Ureter (tissue), 1 donor: ENCODE data around the gene RAB42. TPM values are rescaled to one million over a fixed set of nuclear protein-coding genes. Genes with fewer than 3 reads are reported as not detected.
A peak's percentile ranks its signal among the peaks of the same experiment; 100 is the strongest.
"Not testable (repeated sequence)": the region's sequence is repeated elsewhere in the genome, so short reads cannot be mapped to it uniquely, and the experiment has no call there.

Experiments used
- DNase-seq: peaks from one replicate; pipeline ENCODE4 v3.0.0-alpha.2; 2020; ENCODE audit warnings: low spot score
- total RNA-seq: library from RNA; stranded (reverse); gene quantifications from one replicate; pipeline ENCODE4 v1.2.4, GENCODE V29; 2023
- donor health status: DM: yes; HTN: yes; CAD: no.

RAB42 gene
- total RNA-seq, 1 donor from 2014 or later: 1.9 TPM

DNA sequence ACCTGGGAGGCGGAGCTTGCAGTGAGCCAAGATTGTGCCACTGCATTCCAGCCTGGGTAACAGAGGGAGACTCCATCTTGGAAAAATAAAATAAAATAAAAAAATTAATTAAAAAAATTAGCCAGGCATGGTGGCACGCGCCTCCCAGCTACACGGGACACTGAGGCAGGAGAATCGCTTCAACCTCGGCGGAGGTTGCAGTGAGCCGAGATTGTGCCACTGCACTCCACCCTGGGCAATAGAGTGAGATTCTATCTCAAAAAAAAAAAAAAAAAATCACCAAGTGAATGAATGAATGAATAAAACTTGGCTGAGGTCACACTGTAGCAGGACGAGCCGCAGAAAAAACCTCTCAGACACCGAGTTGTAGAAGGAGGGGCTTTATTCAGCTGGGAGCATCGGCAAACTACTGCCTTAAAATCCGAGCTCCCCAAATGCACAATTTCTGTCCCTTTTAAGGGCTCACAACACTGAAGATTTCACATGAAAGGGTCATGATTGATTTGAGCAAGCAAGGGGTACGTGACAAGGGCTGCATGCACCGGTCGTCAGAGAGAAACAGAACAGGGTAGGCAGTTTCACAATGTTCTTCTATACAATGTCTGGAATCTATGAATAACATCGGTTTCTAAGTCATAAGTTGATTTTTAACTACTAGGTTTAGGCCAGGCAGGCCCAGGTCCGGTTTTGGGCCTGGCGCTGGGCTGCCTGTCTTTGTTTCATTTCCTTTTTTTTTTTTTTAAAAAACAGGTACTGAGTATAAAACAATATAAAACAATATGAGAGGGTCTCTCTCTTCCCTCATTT, 5.3 kb upstream of the RAB42 start:
- DNase-seq: not testable (repeated sequence)

DNA sequence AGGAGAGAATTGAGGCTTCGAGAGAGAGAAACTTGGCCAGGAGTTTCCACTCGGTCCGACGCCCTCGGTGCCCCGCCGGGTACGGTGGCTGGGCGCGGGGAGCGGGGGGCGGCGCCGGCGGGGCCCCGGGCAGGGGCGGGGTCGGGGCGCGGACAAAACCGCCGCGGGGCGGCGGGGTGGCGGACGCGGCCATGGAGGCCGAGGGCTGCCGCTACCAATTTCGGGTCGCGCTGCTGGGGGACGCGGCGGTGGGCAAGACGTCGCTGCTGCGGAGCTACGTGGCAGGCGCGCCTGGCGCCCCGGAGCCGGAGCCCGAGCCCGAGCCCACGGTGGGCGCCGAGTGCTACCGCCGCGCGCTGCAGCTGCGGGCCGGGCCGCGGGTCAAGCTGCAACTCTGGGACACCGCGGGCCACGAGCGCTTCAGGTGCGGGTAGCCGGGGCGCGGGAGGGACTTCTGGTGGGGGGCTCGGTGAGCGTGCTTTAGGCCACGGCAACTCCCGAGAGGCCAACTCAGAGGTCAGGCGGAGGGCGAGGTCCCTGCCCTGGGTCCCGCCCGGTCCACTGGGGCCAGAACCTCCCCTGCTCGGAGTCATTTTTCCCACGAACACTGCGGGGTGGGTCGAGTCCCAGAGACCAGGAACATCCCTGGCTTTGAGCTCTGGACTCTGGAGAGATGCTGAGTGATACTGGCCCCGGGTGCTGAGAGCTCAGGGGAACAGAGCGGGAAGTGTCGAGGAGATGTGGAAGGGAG, 431 bp downstream of the RAB42 start:
- DNase-seq: no peak

DNA sequence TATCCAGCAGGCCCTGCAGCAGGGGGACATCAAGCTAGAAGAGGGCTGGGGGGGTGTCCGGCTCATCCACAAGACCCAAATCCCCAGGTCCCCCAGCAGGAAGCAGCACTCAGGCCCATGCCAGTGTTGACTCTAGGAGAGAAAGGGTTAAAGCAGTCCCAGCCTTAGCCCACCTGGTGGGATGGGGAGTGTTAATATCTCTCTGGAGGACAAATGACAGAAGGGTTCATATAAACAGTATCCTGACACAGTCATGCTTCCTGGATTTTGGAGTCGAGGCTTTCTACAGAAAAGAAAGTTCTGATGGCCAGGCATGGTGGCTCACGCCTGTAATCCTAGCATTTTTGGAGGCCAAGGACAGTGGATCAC, 1.9 kb downstream of the RAB42 start:
- not testable (repeated sequence) for DNase-seq

DNA sequence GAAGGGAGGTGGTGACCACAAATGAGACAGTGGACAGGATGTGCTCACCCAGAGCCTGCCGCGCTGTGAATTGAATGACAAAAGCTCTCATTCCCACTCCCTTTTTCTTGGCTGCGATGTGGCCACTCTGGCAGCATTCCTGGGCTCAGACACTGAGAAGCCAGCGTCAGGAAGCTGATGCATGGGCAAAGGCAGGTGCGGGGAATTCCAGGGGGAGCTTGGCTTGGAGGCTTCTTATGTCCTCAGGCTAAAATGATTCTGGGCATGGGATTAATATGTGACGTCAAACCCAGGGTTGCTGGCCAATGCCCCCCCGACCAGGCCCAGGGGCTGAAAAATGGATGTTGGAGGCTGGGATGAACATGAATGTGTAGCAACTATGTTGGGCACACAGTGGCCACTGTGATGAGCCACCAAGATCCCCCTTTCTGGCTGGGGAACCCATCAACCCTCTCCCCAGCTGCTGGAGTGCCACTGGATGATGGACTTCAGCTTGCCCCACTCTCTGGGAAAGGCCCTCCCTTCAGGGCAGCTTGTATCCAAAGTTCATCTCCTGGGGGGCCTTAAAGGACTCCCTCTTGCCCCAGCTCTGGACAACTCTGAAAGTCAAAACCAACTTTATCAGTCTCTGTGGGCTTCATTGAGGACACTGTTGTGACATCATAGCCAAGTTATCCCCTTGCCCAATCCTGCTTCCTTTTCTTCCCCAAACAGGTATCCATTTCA, 2.8 kb downstream of the RAB42 start:
- not testable (repeated sequence) for DNase-seq

DNA sequence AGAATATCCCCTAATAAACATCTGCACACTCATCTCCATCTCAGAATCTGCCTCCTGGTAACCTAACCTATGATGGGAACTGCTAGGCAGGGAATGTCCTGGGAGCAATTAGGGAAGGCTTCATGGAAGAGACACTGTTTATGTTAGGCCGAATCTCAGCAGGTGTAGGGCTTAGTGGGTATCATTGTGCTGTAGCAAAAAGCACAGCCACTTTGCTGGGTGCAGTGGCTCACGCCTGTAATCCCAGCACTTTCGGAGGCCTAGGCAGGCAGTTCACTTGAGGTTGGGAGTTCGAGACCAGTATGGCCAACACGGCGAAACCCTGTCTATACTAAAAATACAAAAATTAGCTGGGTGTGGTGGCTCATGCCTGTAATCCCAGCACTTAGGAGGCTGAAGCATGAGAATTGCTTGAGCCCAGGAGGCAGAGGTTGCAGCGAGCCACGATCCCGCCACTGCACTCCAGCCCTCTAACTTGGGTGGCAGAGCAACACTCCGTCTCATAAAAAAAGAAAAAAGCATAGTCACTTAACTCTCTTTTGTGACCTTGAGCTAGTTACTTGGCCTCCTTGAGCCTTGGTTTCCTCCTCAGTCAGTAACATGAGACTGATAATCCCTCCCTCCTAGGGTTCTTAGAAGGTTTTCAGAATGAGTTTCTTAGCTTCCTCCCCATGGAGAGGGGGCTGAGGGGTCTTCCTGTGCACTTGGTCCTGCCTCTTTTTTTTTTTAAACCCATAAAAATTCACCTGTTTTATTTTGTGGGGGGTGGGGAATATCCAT, 3.5 kb downstream of the RAB42 start:
- DNase-seq: no peak

DNA sequence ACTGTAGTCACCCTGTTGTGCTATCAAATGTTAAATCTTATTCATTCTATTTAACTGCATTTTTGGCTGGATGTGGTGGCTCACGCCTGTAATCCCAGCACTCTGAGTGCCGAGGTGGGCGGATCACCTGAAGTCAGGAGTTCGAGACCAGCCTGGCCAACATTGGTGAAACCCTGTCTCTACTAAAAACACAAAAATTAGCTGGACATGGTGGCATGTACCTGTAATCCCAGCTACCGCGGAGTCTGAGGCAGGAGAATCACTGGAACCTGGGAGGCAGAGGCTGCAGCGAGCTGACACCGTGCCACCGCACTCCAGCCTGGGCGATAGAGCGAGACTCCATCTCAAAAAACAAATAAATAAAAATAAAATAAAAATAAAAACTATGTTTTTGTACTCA, 4.2 kb downstream of the RAB42 start:
- not testable (repeated sequence) for DNase-seq

DNA sequence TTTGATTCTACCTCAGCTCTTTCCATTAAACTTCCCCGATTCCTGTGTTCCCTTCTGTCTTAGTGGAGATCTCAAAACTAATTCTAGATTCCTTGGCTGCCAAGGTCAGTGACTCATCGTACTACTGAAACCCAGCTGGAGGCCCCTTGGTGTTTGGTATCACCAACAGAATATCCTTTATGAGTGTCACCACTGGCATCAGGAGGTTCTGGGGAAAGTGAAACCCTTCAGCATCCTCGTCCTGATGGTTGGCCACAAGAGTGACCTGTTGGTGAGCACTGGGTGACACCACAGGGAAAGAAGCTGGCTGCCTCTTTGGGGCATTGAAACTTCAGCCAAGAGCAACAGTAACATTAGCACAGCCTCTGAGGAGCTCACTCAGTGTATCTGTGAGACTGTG, 9.6 kb downstream of the RAB42 start:
- no peak for DNase-seq

DNA sequence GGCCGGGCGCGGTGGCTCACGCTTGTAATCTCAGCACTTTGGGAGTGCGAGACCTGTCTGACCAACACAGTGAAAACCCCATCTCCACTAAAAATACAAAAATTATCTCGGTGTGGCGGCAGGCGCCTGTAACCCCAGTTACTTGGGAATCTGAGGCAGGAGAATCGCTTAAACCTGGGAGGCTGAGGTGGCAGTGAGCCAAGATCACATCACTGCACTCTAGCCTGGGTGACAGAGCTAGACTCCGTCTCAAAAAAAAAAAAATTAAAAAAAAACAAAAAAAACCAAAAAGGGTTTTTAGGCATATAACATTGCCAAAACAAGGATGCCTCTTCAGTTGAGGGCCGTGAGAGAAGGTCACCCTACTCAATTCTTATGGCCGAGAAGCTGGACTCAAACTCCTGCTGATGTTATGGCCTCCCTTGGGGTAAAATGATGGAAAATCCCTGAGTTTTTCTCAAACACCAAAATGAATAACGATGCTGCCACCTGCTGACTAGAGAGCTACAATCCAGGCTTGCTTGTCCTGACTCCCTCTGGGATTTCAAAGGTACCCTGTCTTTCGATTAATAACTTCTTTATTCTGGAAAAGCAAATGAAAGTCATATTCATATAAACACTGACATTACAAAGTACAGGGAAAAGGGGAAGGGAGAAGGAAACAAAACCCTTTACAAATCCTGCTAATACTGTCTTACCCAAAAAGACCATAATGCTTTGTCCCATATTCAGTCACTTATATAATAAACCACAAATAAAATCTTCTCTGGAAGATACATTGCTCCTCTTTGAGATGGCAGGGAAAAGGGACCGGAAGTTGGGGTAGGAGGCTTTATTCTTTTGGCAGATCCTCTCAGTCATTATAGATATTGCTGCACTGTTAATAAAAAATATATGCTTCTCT, 10.7 kb downstream of the RAB42 start:
- peak; percentile 65 for DNase-seq

DNA sequence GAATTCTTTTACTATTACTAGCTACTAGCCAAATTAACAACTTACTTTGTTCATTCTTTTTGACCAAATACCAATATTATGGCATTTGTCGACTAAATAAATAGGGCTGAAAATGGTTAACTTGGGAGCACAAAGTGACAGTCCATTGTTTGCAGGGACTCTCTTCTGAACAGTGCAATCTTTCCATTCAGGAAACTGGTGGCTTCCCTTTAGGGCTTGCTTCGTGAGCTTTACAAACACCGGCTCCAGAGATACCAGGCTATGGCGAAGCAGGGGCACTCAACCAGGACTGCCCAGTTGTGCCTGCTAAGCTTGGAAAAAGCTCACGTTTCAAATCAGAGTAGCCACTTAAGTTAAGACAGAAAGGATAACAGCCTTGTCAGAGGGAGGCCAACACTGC, 12.3 kb downstream of the RAB42 start:
- DNase-seq: no peak

DNA sequence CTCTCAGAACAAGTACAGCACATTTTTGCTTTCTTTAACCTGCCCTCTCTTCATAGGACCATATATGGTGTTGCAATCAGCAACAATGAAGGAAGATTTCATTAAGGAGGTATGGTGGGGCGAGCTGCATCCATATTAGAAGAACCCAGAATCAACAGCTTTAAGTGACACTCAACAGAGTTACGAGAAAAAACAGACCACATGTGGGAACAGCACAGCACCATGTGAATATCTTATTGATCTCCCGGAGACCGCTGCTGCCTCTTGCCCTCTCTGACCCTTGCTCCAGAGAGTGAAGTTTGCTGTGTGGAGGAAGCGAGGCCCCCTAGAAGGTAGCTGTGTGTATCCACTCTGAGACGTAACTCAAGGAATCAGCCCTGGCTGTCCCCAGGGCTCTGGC, 12.9 kb downstream of the RAB42 start:
- DNase-seq: no peak

DNA sequence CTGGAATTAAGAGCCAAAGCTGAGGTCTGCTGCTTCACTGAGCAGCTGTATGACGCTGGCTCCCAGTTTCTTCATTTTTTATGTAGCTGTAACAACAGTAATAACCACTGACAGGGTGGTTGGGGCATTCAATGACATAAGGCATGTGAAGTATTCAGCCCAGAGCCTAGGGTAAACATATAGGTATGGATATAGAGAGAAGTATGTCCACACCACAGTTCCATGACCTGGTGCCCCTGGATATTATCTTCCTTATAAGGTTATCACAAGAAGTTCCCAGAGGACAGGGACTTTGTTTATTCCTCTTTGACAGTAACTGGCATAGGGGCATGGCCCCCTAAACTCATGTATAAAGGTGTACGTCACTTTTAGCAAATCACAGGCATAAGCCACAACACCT, 14.7 kb downstream of the RAB42 start:
- no peak for DNase-seq

DNA sequence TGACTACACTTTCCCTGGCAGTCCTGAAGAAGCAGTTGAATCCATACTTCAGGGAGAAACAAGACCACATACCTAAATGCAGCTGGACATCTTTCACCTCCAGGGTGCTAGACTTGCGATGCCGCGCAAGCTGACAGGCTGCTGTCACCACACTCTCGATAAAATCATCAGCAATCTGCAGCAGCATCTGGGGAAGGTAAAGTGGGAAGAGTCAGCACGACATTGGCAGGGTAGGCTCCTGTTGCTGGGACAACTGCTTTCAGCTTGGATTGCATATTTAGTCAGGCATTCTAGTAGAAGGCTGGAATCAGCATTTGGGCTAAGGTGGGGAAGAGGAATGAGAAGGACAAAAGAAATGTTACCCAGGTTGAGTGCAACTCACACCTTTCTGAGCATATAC, 21.1 kb downstream of the RAB42 start:
- DNase-seq: no peak

DNA sequence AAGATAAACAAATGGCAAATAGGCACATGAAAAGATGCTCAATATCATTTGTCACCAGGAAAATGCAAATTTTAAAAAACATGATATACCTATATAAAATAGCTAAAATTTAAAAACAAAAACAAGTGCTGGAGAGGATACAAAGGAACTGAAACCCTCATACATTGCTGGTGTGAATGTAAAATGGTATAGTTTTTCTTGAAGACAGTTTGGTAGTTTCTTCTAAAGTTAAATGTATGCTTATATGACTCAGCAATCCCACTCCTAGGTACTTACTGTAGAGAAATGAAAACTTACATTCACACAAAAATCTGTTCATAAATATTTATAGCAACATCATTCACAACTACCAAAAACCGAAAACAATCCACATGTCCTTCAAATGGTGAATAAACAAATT, 39.6 kb downstream of the RAB42 start:
- DNase-seq: no peak

DNA sequence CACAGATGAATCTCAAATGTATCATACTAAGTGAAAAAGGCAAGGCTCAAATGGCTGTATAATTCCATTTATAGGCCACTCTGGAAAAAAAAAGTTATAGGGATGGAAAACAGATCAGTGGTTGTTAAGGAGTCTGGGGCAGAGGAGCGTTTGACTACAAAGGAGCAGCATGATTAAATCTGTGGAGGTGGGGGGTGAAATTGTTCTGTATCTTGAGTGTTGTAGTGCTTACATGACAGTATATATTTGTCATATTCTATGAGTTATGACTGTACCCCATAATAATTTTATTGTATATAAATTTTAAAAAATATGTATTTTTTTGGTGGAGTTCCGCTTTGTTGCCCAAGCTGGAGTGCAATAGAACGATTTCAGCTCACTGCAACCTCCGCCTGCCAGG, 40.5 kb downstream of the RAB42 start:
- no peak for DNase-seq

DNA sequence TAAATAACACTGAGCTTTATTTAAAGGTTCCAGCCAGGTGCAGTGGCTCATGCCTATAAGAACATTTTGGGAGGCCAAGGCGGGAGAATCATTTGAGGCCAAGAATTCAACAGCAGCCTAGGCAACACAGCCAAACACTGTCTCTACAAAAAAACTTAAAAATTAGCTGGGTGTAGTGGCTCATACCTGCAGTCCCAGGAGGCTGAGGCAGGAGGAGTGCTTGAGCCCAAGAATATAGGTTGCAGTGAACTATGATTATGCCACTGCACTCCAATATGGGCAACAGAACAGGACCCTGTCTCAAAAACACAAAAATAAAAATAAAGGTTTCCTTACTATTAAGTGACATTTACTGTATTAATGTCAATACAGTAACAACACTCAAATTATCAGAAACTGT, 48.7 kb downstream of the RAB42 start:
- DNase-seq: no peak

DNA sequence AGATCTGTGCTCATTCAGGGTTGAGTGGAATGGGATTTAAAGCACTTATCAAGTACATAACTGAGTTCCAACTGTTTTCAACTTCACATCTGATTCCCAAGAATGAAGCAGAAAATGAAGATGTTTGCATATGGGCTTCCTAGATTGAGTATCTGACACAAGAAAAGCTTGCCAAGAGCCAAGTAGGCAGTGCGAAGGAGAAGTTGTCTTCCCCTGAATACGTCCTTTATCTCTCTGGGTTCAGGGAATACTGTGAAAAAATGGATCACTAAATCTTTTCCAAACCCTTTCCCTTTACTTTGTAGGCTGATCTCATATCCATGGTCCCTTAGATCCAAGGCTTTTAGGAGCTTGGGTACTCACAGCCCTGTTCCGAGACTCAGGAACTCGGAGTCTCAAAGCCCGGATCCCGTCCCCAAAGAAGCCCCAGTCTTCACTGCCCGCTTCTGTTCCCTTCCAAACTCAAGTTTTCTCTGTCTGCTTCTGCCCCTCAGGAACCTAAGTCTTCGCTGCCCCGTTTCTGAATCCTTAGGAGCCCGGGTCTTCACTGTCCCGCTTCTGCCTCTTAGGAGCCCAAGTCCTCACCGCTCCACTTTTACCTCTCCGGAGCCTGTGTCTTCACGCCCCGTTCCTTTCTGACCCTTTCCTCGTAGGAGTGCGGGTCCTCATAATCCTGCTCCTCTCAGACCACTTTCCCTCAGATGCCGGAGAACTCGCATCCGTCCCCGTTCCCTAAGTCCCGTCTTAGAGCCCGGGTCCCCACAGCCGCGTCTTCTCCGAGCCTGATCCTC, 50.2 kb downstream of the RAB42 start:
- DNase-seq: no peak

DNA sequence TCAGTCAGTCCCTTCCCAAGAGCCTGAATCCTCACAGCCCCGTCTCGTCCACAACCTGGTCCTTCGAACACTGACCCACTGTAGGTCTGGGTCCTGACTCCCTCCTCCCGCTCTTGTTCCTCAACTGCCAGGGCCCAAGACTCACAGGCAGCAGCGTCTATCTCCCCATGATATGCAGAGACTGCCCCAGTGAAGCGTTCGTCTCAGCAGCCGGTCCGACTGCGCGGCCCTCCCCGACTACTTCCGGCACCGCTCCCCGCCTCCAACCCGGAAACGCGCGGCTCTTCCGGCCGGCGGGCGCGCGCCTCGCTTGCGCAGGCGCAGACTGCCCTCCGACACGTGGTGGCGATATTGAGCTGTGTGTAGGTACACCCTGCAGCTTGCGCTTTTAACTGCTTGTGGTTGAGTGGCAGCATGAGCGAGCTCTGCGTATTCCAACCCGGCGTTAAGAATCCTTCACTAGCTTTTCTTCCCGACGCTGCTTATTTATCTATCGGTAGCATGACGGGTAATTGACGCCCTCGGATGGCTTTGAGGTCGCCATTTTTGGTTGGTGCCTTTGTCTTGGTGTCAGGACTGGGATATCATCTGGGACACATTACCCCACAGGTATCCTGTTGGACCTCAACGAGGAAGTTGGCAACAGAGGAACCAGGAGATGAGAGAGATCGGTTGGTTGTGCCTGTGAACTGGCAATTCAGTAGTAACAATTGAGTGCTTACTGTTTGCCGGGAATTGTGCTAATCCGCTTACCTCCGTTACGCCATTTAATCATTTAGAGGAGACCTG, 51.0 kb downstream of the RAB42 start, which contains the start of gene TAF12:
Gene TAF12 (minus strand): TSS at position 221 of the 789 bp plus-strand sequence. CDS start 20,986 bp downstream, outside the sequence.
- peak; percentile 94 for DNase-seq

DNA sequence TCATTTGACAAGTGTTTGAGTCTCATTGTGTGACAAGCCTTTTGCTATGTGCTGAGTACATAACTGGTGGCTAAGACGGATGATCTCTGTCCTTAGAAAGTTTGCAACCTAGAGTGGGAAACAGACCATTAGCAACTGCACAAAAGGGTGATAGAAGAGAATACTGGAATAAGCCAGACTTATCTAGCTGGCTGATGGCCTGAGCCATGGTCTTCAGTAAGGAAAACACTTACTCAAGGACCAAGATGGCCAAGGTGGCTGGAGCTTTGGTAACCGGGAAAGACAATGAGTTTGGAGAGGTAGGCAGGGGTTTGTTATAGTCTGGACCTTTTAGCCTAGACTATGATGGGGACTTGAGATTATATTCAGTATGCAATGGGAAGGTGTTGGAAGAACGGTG, 52.4 kb downstream of the RAB42 start:
- no peak for DNase-seq
